Measurements from ENCODE around the gene WDR76.

GRCh38 chr15:43899928-43900327 is 73.1 kb downstream of the WDR76 start:
- TF ChIP-seq CTCF (IDR thresholded peaks at IDR 0.05; ENCODE audit: insufficient read depth, low read depth, low read length) (no peak), EZH2 (IDR thresholded peaks at IDR 0.05; ENCODE audit: insufficient read depth, low read length) (no peak)
